H1 (cell line): ENCODE measurements around the gene GRIN2B. TPM values are rescaled to one million over a fixed set of nuclear protein-coding genes. Genes with fewer than 3 reads are reported as not detected.
A peak's percentile ranks its signal among the peaks of the same experiment; 100 is the strongest.

Experiments used
- CTCF ChIA-PET: fragments of 300-600 bp; sonication (Branson Sonifier 250); formaldehyde crosslinking; loops from one replicate; lab custom pipeline; 2021; ENCODE audit not compliant: partially characterized antibody; lab: Charles Lee
- POLR2A ChIA-PET: fragments of 300-600 bp; sonication (Branson Sonifier 250); formaldehyde crosslinking; loops from one replicate; lab custom pipeline; 2021; ENCODE audit warnings: inconsistent platforms; ENCODE audit not compliant: partially characterized antibody; lab: Charles Lee
- DNase-seq, 2 experiments: peaks; one replicate each; pipeline versions ENCODE4 v3.0.0 to v3.0.0-alpha.2; 2010 to 2022; ENCODE audit warnings: low spot score in 2 of 2, low read depth in 1 of 2, mixed read lengths in 1 of 2
- FAIRE-seq: peaks from 2 replicates; lab custom pipeline; 2011; peaks lifted over from hg19 to GRCh38; lab: Jason Lieb, UNC
- H2AFZ ChIP-seq: 2 replicates; pipeline ENCODE4 v1.8.1; 2012; ENCODE audit warnings: low read length, inconsistent platforms
- H2AK5ac ChIP-seq: 2 replicates; pipeline ENCODE4 v1.6.1; 2013; ENCODE audit warnings: low read depth, low read length
- H2BK120ac ChIP-seq: replicated peaks from 2 replicates; pipeline ENCODE3; 2013; ENCODE audit warnings: low read depth, low read length, inconsistent platforms
- H2BK12ac ChIP-seq: 2 replicates; pipeline ENCODE4 v1.6.1; 2013; ENCODE audit warnings: low read depth, low read length
- H2BK15ac ChIP-seq: 2 replicates; pipeline ENCODE4 v1.6.1; 2013; ENCODE audit warnings: low read length
- H2BK20ac ChIP-seq: 2 replicates; pipeline ENCODE4 v1.6.1; 2013; ENCODE audit warnings: low read length
- H2BK5ac ChIP-seq: 2 replicates; pipeline ENCODE4 v1.6.1; 2013; ENCODE audit warnings: low read depth, low read length
- H3K14ac ChIP-seq: 2 replicates; pipeline ENCODE4 v1.6.1; 2013; ENCODE audit warnings: inconsistent platforms; ENCODE audit not compliant: insufficient read length
- H3K18ac ChIP-seq: 2 replicates; pipeline ENCODE4 v1.6.1; 2013; ENCODE audit warnings: low read length; ENCODE audit errors: extremely low read depth
- H3K23ac ChIP-seq: 2 replicates; pipeline ENCODE4 v1.6.1; 2013; ENCODE audit warnings: inconsistent platforms; ENCODE audit not compliant: insufficient read length
- H3K23me2 ChIP-seq: 2 replicates; pipeline ENCODE4 v1.6.1; 2013; ENCODE audit warnings: low read depth, low read length
- H3K27ac ChIP-seq: 2 replicates; pipeline ENCODE4 v1.6.1; 2011; ENCODE audit warnings: low read depth, low read length, inconsistent platforms
- H3K27me3 ChIP-seq, 4 experiments: replicated peaks in 1 of 4; 1 replicate in 1 of 4; 2 replicates in 3 of 4; pipeline versions ENCODE4 v1.6.1 to v1.8.1; 2011 to 2013; ENCODE audit warnings: low read length in 3 of 4, mild to moderate bottlenecking in 3 of 4, inconsistent platforms in 2 of 4, mixed read lengths in 2 of 4, moderate library complexity in 1 of 4; ENCODE audit not compliant: control insufficient read depth in 3 of 4, insufficient read depth in 3 of 4; ENCODE audit errors: extremely low read depth in 1 of 4
- H3K36me3 ChIP-seq, 4 experiments: 2 replicates each; pipeline versions ENCODE4 v1.6.1 to v1.8.1; 2011 to 2013; ENCODE audit warnings: mild to moderate bottlenecking in 4 of 4, low read length in 3 of 4, moderate library complexity in 2 of 4, control low read depth in 1 of 4, inconsistent platforms in 1 of 4; ENCODE audit not compliant: insufficient read depth in 4 of 4, control insufficient read depth in 2 of 4
- H3K4ac ChIP-seq: replicated peaks from 2 replicates; pipeline ENCODE3; 2013; ENCODE audit warnings: low read length, low read depth, mixed read lengths, inconsistent platforms; ENCODE audit not compliant: insufficient read length
- H3K4me1 ChIP-seq, 4 experiments: replicated peaks in 1 of 4; 1 replicate in 1 of 4; 2 replicates in 3 of 4; pipeline versions ENCODE4 v1.6.1 to v1.8.1; 2011 to 2013; ENCODE audit warnings: low read length in 3 of 4, inconsistent platforms in 2 of 4, mixed read lengths in 1 of 4; ENCODE audit not compliant: insufficient read depth in 4 of 4, control insufficient read depth in 3 of 4
- H3K4me2 ChIP-seq, 2 experiments: 2 replicates each; pipeline versions ENCODE4 v1.6.1 to v1.8.1; 2011 to 2013; ENCODE audit warnings: low read depth in 2 of 2, low read length in 2 of 2, control low read depth in 1 of 2, inconsistent platforms in 1 of 2, mild to moderate bottlenecking in 1 of 2; ENCODE audit not compliant: insufficient read depth in 1 of 2
- H3K4me3 ChIP-seq, 4 experiments: fragments of 200-600, 300-600 bp in 1 of 4; sonication (generic), shearing (Covaris generic), sonication (Bioruptor Twin) in 1 of 4; 2 replicates each; pipeline versions ENCODE4 v1.5.1 to v1.8.1; 2011 to 2016; ENCODE audit warnings: low read length in 4 of 4, low read depth in 3 of 4, control low read depth in 2 of 4, inconsistent platforms in 2 of 4, mild to moderate bottlenecking in 2 of 4, mixed read lengths in 1 of 4, moderate library complexity in 1 of 4; ENCODE audit not compliant: insufficient read depth in 2 of 4; ENCODE audit errors: extremely low read depth in 1 of 4
- H3K56ac ChIP-seq: replicated peaks from 2 replicates; pipeline ENCODE3; 2013; ENCODE audit warnings: low read depth, mild to moderate bottlenecking, mixed read lengths, low read length, inconsistent platforms; ENCODE audit not compliant: insufficient read length
- H3K79me1 ChIP-seq: 2 replicates; pipeline ENCODE4 v1.6.1; 2013; ENCODE audit warnings: low read depth, low read length, control low read depth
- H3K79me2 ChIP-seq, 2 experiments: 2 replicates each; pipeline versions ENCODE4 v1.6.1 to v1.8.1; 2012 to 2013; ENCODE audit warnings: low read length in 2 of 2, mild to moderate bottlenecking in 2 of 2, inconsistent platforms in 1 of 2; ENCODE audit not compliant: insufficient read depth in 2 of 2, control insufficient read depth in 1 of 2
- H3K9ac ChIP-seq, 4 experiments: replicated peaks in 1 of 4; 1 replicate in 1 of 4; 2 replicates in 3 of 4; pipeline versions ENCODE4 v1.6.1 to v1.8.1; 2011 to 2013; ENCODE audit warnings: low read depth in 3 of 4, low read length in 3 of 4, control low read depth in 2 of 4, mild to moderate bottlenecking in 2 of 4, moderate library complexity in 2 of 4, inconsistent platforms in 1 of 4; ENCODE audit errors: extremely low read depth in 1 of 4
- H3K9me3 ChIP-seq, 2 experiments: 2 replicates each; pipeline versions ENCODE4 v1.6.1 to v1.8.1; 2012 to 2013; ENCODE audit warnings: mild to moderate bottlenecking in 2 of 2, moderate library complexity in 2 of 2, control low read depth in 1 of 2, inconsistent platforms in 1 of 2, low read depth in 1 of 2, low read length in 1 of 2, mixed read lengths in 1 of 2; ENCODE audit not compliant: insufficient read depth in 2 of 2
- H4K20me1 ChIP-seq, 2 experiments: replicated peaks in 1 of 2; 2 replicates each; pipeline versions ENCODE3 to v1.8.1; 2011 to 2013; ENCODE audit warnings: inconsistent platforms in 2 of 2, low read length in 2 of 2, mild to moderate bottlenecking in 1 of 2; ENCODE audit not compliant: insufficient read depth in 2 of 2, control insufficient read depth in 1 of 2
- H4K5ac ChIP-seq: 2 replicates; pipeline ENCODE4 v1.6.1; 2013; ENCODE audit warnings: low read length, low read depth, mixed read lengths, inconsistent platforms; ENCODE audit not compliant: insufficient read length
- H4K8ac ChIP-seq: 2 replicates; pipeline ENCODE4 v1.8.0; 2013; ENCODE audit warnings: mild to moderate bottlenecking, moderate library complexity, low read length, inconsistent platforms; ENCODE audit not compliant: insufficient read depth; ENCODE audit errors: extremely low read depth
- H4K91ac ChIP-seq: replicated peaks from 2 replicates; pipeline ENCODE3; 2013; ENCODE audit warnings: low read length, mixed read lengths, inconsistent platforms; ENCODE audit not compliant: insufficient read length
- ASH2L ChIP-seq: fragments of 200-600, 300-600 bp; sonication (generic); IDR thresholded peaks from one replicate; pipeline ENCODE4 v1.7.1; 2017; ENCODE audit warnings: low read length
- BRCA1 ChIP-seq: IDR thresholded peaks from 2 replicates; pipeline ENCODE4 v1.6.1; 2012; ENCODE audit warnings: low read depth, low read length, improper control_type of control experiment
- CBX5 ChIP-seq: fragments of 300-800, 300-1000 bp; sonication (generic); IDR thresholded peaks from 2 replicates; pipeline ENCODE4 v1.7.1; 2016; ENCODE audit warnings: antibody characterized with exemption, low read length, low read depth
- CEBPB ChIP-seq: IDR thresholded peaks from 2 replicates; pipeline ENCODE4 v1.6.1; 2012; ENCODE audit warnings: low read depth, low read length
- E2F6 ChIP-seq: IDR thresholded peaks from 2 replicates; pipeline ENCODE4 v1.6.1; 2012; ENCODE audit warnings: inconsistent platforms
- KDM5A ChIP-seq: fragments of 200-600 bp; IDR thresholded peaks from 2 replicates; pipeline ENCODE4 v1.7.1; 2012; ENCODE audit warnings: mild to moderate bottlenecking, low read length, inconsistent platforms, mixed read lengths
- SAP30 ChIP-seq: fragments of 300-600 bp; sonication (generic); IDR thresholded peaks from 2 replicates; pipeline ENCODE4 v1.7.1; 2012; ENCODE audit warnings: low read length, moderate library complexity, mild to moderate bottlenecking, inconsistent platforms; ENCODE audit not compliant: insufficient read depth, insufficient replicate concordance
- SIRT6 ChIP-seq: IDR thresholded peaks from one replicate; pipeline ENCODE4 v1.7.1; 2012; ENCODE audit warnings: low read length, inconsistent platforms
- SIX5 ChIP-seq: IDR thresholded peaks from 2 replicates; pipeline ENCODE4 v1.6.1; 2011; ENCODE audit warnings: mild to moderate bottlenecking, low read depth, low read length
- SP2 ChIP-seq: IDR thresholded peaks from 2 replicates; pipeline ENCODE4 v1.6.1; 2012; ENCODE audit warnings: mild to moderate bottlenecking, low read length, inconsistent platforms
- SUZ12 ChIP-seq: fragments of 200-600 bp; sonication (generic); IDR thresholded peaks from 2 replicates; pipeline ENCODE4 v1.6.1; 2012; ENCODE audit warnings: mild to moderate bottlenecking, inconsistent platforms, low read length, moderate library complexity, mixed read lengths
- WGBS, 2 experiments: shearing (Covaris generic) in 1 of 2; methylation state at CpG; one replicate each; pipeline versions ENCODE4 v1.1.6 to v1.1.7; 2013 to 2015; ENCODE audit warnings: low lambda C conversion rate in 2 of 2, mixed read lengths in 2 of 2, inconsistent platforms in 1 of 2, low coverage in 1 of 2, missing lambda C conversion rate in 1 of 2; ENCODE audit not compliant: insufficient replicate concordance in 2 of 2, insufficient coverage in 1 of 2, insufficient read length in 1 of 2; ENCODE audit errors: extremely low coverage in 1 of 2, missing lambda C conversion rate in 1 of 2; 5-methylcytosine and 5-hydroxymethylcytosine counted together
- polyA plus RNA-seq, 7 experiments: library from polyadenylated mRNA; depleted of rRNA in 3 of 7; stranded (reverse) in 5 of 7; unstranded in 2 of 7; fragments of >200 nt in 5 of 7; fragments of 200-250 nt in 2 of 7; gene quantifications; 1 replicate in 5 of 7; 2 replicates in 1 of 7; 4 replicates in 1 of 7; pipeline versions ENCODE4 v1.2.1 to v1.2.3, GENCODE V29; 2011 to 2013; ENCODE audit warnings: missing spikeins in 2 of 7, mixed read lengths in 2 of 7
- total RNA-seq: library from RNA; stranded (reverse); fragmentation: NEBNext Ultra II Directional; extraction: Animal tissue kit (Norgen Biotek cat#: 25700); gene quantifications from 2 replicates; pipeline ENCODE4 v1.2.1, GENCODE V29; 2021

Gene GRIN2B
- total and polyA plus RNA-seq, 2 of the 8 experiments (the other 6 are each of a cell fraction or from before 2014, with no cell fraction given) = 0.68 to 3.2 TPM

- peaks cover 6 to 21% (median 17%) of the 10 kb centered on the region in 4 experiments for H3K4me1 ChIP-seq
- H3K79me2 ChIP-seq = no peaks in the 10 kb centered on the region
- no peaks in the 10 kb centered on the region for H3K36me3 ChIP-seq
- H3K79me1 ChIP-seq = no peaks in the 10 kb centered on the region
- peak overlapping the region; percentile 72 to 90 for H3K4me2 ChIP-seq
- WGBS, 2 experiments = 17% methylated on average over 12 of the region's 12 CpGs; no CpG with 5 or more reads in 1 of the 2 experiments
- H3K9ac ChIP-seq = no peak overlapping the region
- ChIA-PET CTCF (interaction anchor here (0.6 to 2.6 kb wide), 48 partner anchors 9 to 686 kb away, joined by 3 to 21 read pairs (median 4); no protein-coding TSS in a partner anchor), POLR2A (interaction anchor here (0.9 to 1.9 kb wide), 6 partner anchors 9 to 202 kb away, joined by 3 to 5 read pairs (median 4); no protein-coding TSS in a partner anchor)
- no peak overlapping the region for H3K23ac ChIP-seq
- peak overlapping the region; percentile 19 for H4K91ac ChIP-seq
- no peaks in the 10 kb centered on the region for H4K20me1 ChIP-seq
- no peaks in the 10 kb centered on the region for H3K27me3 ChIP-seq
- peak overlapping the region; percentile 84 for H3K18ac ChIP-seq
- FAIRE-seq (peak; percentile 98), DNase-seq (peak; percentile 62 to 64)
- peak overlapping the region; percentile 88; the same call in 1 of the 2 replicates for H2AK5ac ChIP-seq
- H3K14ac ChIP-seq = no peak overlapping the region
- peak overlapping the region in 3 of 4 experiments; percentile 4 to 45 (median 20); a peak in 6 of 8 replicates for H3K4me3 ChIP-seq
- no peak overlapping the region for H4K8ac ChIP-seq
- no peak overlapping the region for H3K56ac ChIP-seq
- peaks cover 4% of the 10 kb centered on the region; the same call in 1 of the 2 replicates for H3K23me2 ChIP-seq
- H3K27ac ChIP-seq = no peak overlapping the region
- H3K9me3 ChIP-seq = peaks cover 0 to 3% of the 10 kb centered on the region in 2 experiments; a peak in 2 of 4 replicates
- peak overlapping the region; percentile 85; the same call in 1 of the 2 replicates for H2BK15ac ChIP-seq
- H2AFZ ChIP-seq = no peak overlapping the region
- H2BK120ac ChIP-seq = peak overlapping the region; percentile 44
- H4K5ac ChIP-seq = peak overlapping the region; percentile 24
- peak overlapping the region; percentile 51 for H3K4ac ChIP-seq
- H2BK12ac ChIP-seq = peak overlapping the region; percentile 95
- H2BK20ac ChIP-seq = peak overlapping the region; percentile 64; the same call in 1 of the 2 replicates
- peak overlapping the region; percentile 90; the same call in 1 of the 2 replicates for H2BK5ac ChIP-seq
- no peak for TF ChIP-seq CBX5
- TF ChIP-seq ASH2L = no peak
- TF ChIP-seq SIX5 = no peak
- TF ChIP-seq CEBPB = no peak
- no peak for TF ChIP-seq SUZ12
- no peak for TF ChIP-seq SAP30
- TF ChIP-seq BRCA1 = no peak
- no peak for TF ChIP-seq KDM5A
- TF ChIP-seq SP2 = no peak
- TF ChIP-seq SIRT6 = no peak
- TF ChIP-seq E2F6 = no peak
Measured at GRCh38 chr12:13941258-13942249, 39.8 kb downstream of the GRIN2B start.
